HG03064 (cell line): Measurements from ENCODE around the gene CSRP2.

Source experiments
- ATAC-seq: cut with Tn5 transposase; IDR thresholded peaks from one replicate; pipeline ENCODE4 v1.9.1; 2021; ENCODE audit warnings: low read depth; ENCODE audit not compliant: unreplicated experiment

CSRP2 gene

DNA sequence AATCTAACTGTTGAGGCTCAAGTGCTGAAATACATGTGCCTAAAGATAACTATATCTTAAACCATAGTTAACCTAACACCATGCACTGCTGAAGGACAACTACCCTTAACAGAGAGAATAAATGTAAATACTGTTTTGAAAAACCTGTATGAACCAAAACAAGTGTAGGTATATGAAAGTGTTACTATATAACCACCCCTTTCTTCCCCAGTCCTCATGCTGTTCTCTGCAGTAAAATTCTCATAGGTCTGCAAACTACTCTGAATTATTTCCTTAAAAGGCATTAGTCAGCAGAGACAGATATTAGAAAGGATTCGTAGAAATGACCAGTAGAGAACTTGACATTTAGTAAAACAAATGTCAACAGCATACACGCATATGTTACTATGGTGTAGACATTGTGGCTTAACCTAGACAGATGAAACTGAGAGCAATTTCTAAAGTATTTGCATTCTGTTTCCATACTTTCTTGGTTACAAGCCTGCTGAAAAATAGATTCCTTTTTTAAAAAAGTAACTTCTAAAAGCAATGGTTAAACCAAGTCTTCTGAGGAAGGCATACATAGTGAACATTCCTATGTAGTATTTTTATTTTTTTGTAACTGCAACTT, 13.9 kb downstream of the CSRP2 start:
- peak; percentile 79 for ATAC-seq

DNA sequence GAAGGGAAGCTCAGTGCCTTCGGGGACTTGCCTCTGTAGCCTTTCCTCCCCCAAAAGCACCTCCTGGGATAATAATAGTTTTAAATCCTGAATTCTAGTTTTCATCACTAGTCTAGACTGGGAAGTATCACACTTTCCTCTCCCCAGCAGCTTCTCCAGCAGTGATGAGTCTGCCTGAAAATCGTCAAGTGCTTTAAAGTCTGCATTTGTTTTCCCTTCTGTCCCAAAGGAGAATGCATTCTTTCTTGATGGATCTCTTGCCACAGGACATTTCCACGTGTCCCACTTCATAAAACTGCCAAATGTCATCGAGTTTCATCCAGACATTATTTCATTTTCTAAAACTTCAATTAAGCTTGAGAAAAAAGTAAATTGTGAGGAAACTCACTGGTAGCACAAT, 15.0 kb downstream of the CSRP2 start:
- ATAC-seq = no peak

DNA sequence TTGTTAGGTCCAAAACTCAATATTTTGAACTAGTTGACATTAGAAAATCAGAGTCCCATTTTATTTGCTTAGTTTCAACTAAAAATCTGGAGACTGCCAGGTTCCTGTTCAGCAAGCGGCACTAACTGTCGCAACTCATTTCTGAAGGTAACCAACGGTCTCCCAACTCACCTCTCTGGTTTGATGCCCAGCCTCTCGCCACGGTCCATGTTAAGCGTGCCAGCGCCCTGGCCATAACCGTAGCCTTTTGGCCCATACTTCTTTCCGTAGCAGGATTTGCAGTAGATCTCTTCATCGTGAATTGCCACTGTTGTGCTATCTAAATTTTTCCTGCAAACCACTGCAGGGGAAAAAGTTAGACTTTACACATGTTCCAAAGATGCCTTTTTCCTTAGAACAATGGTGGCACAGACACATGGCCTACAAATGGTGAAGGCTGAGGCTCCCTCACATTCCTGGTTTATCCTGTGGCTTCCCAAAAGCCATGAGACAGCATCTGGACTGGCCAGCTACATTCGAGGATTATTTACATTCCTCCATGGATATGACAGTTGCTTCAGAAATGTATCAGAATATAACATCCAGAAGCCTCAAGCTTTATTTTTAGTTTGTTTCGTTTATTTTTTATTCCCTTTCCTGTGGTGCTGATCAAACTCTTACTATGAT, 15.7 kb downstream of the CSRP2 start:
- ATAC-seq = no peak

DNA sequence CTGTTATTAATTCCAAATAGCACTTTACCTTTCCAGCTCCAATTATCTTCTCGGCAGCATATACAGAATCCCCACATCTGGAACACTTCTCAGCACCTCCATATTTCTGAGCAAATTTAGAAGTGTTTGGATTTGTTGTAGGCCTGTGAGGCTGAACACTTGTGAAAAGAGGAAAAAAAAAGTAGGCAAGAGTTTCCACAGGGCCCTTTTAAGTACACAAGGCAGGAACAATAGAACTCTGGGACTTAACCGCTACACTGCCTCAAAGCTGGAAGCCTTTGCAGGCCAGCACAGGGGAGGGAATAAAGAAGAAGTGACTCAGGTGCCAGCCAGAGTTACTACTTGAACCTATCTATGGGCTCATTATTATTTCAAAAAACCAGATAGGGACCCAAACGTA, 18.6 kb downstream of the CSRP2 start:
- no peak for ATAC-seq

DNA sequence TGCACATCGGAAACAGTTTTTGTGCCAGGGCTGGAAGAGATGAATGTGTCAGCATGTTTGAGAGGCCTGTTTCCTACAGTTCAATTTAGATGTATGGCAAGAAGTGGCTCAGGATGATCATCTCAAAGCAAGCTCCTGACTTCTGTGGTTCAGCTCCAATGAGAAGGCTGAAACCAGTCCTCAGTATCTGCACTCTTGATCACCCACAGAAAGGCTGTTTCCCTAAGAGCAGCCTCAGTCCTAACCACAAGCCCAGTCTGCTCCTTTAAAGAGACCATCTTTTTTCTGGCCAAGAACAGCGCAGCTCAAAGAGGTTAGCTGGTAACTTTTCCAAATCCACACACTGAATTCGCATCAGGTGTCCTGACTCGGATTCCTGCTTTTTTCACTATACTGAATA, 19.2 kb downstream of the CSRP2 start:
- ATAC-seq = no peak

DNA sequence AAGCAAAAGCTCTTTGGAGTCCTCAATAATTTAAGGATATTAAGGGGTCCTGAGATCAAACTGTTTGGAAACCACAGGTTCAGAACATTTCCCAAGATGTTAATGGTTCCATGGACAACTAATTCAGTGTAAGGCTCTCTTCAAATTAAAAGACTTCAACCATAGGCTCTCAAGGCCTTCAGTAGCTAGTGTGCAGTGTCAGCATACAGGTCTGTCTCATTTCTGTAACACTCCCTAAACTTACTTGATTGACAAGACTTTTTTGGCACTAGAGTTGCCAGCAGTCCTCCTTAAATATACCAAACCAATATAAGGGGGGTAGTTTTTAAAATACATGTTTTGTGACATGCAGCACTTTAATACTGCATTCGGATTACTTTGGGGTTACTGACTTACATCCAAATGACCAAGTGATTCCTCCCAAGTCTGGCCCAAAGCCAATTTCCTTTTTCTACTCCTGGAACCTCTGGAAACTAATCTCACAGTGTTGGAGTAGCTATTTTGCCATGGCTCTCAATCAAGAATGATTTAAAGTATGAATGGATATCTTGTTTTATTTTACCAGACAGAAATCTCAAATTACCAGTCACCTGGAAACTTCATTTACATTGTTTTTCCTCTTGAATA, 22.7 kb downstream of the CSRP2 start:
- no peak for ATAC-seq

DNA sequence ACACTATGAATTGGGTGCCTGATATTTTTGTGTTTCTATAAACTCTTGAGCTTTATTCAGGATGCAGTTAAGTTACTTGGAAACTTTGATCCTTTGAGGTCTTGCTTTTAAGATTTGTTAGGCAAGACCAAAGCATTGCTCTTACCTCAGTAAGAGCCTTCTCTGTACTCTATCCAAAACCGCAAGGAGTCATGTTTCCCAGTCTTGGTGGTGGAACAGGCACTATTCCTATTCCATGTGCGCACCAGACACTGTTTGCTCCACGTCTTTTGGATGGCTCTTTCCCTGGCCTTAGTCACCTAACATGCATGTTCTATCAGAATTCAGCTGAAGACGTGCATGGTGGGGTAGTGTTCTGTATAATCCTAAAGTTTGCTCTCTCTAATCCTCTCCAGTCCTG, 23.5 kb downstream of the CSRP2 start:
- no peak for ATAC-seq

DNA sequence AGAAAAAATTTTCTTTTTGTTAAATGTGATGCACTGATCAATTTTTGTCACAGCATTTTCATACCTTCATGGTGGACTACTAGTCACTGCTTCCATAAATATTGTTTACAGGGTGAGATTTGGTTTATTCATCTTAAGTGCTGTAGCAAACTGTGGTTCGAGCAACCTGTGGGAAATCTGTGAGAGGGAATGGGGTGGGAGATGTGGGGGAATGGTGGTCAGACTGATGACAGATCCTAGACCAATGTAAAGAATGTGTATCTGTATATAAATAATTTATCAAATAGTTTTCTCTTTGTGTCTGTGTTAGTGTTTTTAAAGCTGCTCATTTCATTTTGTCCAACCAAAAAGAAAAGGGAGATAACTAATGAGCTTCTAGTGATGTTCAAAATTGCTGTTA, 26.7 kb downstream of the CSRP2 start:
- ATAC-seq = no peak

DNA sequence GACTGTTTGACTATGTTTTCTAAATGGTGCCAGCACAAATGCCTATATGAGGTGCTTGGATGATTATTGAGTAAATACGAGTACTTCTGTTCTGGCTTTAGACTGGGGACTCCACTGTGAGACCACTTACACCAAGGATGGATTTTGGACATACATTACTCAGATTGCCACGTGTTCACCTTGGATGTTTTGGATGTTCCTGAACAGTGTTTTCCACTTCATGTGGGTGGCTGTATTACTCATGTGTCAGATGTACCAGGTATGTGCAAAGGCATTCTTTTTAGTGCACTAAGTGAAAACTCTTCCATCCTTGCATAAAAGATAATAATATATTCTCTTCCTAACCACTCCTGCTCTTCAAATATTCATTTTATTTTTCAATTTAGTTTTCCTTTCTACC, 30.7 kb downstream of the CSRP2 start:
- ATAC-seq = no peak

DNA sequence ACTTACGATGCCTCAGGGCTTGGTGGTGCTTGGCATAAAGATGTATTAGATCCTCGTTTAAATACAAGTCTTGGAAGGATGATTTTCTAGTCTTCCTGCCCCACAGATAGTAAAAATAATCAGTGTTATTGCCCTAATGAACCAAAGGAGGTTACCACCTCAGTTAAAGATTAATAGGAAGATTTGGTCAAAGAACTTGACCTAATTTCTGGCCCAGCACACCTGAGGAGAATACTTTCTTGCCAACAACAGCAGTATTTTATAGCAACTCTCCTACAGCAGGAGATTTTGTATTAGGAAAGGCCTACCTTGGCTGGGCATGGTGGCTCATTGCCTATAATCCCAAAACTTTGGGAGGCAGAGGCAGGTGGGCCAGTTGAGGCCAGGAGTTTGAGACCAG, 31.6 kb downstream of the CSRP2 start:
- ATAC-seq = no peak

DNA sequence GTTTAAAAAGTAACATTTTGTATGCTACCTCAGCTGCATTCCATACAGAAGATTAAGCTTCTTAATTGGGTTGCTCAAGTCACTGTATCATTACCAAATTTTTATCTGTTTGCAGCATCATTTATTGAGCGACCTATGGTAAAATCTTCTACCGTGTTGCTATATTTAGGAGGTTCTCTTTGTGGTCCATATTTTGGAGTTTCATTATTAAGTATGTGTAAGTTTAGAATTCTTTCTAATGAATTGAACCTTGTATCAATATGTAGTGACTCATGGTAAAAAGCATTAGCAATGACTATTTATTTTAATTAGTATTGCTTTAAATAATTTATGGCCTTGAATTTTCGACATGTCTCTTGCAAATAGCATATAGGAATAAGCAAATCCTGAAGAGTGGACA, 42.2 kb downstream of the CSRP2 start:
- no peak for ATAC-seq

DNA sequence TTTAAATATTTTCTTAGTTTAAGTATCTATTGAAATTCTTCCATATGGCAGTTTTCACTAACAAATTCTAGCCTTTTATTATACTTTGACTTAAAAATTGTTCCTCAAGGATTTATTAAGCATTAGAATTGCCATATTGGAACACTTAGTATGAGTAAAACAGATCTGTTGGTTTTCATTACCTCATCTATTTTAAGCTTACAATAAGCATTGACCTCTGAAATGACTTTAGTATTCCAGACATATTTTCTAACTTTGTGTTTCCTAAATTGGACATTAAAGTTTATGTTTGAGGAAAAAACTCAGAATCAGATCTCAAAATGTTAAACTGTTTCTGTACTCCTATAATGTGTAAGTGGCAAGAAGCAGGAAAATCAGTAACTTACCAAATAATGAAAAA, 48.4 kb downstream of the CSRP2 start:
- ATAC-seq = no peak

DNA sequence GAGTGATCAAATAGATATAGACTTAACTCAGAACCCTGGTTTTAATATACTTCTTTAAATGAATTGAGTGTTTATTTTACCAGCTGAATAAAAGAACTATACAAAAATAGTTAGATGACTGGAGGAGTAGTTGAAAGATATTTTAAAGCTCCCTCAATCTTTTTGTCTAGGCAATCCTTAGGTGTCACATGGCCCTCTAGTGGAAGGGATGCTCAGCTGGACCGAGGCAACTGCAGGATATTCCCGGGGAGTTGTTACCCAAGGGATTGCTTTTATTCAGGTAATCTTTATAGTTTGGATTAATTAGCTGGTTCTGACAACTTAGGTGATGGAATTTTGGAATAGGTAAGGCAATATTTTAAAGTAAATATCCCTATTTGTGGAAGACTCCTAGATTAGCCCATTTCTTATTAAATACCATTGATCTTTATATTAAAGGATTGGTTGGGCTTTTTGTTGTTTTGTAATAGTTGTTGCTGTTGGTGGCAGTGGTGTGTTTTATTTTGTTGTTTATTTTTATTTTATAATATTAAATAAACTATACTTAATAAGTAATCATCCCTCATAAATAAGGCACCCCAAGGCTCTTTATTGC, 57.8 kb downstream of the CSRP2 start:
- ATAC-seq = no peak

DNA sequence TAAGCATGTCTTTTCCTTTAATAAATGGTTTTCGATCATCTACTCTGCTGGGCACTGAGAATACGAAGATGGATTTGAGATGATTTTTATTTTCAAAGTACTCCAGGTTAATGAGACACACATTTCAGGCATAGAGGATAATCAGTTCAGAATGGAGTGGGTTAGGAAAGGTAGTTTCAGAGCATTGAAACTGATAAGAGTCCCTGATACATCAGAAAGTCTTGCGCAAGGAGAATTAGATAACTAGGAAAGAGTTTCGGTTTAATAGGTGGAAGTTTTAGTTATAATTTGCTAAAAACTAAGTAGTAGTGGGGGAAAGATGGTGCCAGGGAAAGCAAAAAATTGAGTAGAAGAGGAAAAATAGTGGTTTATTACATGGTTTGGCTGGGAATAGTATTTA, 64.8 kb downstream of the CSRP2 start:
- ATAC-seq = no peak

DNA sequence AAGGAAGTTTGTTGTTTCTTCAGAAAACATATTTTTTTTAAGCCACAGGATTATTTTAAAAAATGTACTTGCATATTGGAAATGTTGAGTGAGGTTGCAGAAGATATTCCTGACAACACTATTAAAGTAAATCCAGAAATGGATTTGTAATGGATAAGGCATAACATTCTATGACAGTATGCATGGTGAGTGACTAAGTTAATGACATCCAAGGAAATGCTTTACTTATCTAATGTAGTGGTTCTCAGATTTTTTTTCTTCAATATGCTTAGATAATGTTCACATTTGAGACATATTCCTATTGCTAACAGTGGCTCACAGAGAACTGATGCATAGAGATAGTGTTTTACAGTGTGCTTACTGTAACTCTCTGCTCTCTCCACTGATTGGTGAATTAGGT, 65.6 kb downstream of the CSRP2 start:
- ATAC-seq = no peak

DNA sequence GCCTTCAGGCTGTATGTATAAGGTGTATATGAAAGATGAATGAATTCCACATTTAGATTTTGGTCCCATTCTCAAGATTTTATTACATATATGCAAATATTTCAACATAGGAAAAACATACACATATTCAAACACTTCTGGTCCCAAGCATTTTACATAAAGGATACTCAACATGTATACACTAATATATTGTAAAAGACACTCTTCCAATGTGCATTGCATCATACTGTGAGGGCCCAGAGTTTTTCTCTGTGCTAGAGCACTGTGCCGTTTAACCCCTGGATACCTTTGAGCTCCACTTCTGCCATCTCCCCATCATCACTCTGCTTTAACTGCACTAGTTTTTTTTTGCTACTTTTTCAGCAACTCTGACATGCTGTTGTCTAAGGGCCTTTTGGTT, 66.8 kb downstream of the CSRP2 start:
- no peak for ATAC-seq

DNA sequence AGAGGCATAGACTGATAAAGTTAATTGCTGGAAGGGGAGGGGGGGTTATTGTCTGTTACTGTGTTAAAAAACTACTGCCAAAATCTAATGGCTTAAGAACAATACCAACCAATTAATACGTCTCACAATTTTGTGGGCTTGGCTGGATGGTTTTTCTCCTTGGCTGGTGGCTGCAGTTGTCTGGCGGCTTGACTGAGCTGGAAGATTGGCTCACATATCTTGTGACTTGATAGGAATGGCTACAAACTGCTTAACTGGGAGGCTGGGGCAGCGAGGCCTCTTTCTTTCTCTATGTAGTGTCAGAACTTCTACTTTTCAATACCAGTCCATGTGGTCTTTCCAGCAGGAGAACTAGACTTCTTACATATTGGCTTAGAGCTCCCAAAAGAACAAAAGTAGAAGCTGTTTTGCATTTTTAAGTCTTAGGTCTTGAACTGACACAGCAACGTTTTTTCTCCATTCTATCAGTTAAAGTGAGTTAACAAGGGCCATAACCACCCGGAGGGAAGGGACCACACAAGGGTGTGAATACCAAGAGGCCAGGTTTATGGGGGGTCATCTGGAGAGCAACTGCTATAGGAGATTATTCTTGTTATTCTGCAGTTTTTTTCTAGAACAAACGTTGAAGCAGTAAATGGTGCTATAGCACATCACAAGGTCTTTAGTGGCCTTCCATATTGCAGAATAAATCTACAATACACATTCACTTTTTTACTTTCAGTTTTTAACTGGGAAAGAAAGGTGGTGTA, 68.0 kb downstream of the CSRP2 start:
- ATAC-seq = no peak
